K562 (cell line): ENCODE measurements around the gene FAM228A. TPM values are rescaled to one million over a fixed set of nuclear protein-coding genes. Genes with fewer than 3 reads are reported as not detected.

ENCODE experiments used
- ATAC-seq: fragments of 200-7000 bp; cut with Tn5 transposase; 3 replicates; pipeline ENCODE4 v1.9.1; 2020; ENCODE audit warnings: moderate library complexity
- BruUV-seq: library from RNA; stranded (reverse); fragments of 400-500 nt; replicated peaks from 2 replicates; lab custom pipeline; 2021; lab: Mats Ljungman, UMichigan
- CTCF ChIA-PET: fragments of 300-600 bp; formaldehyde crosslinking; extraction: SDS; loops from one replicate; lab custom pipeline; 2021; ENCODE audit warnings: low intra/inter-chr PET ratio; lab: Yijun Ruan, JAX
- POLR2A ChIA-PET: fragments of 300-600, 350-650 bp; sonication (Branson Sonifier 250); formaldehyde crosslinking; extraction: SDS; loops from one replicate; lab custom pipeline; 2021; ENCODE audit warnings: antibody characterized with exemption, inconsistent platforms; lab: Yijun Ruan, JAX
- DNase-seq, 4 experiments: peaks; one replicate each; pipeline versions ENCODE4 v3.0.0 to v3.0.0-alpha.2; 2011 to 2018; ENCODE audit warnings: low spot score in 3 of 4, mixed read lengths in 3 of 4; ENCODE audit errors: extremely low read depth in 1 of 4
- FAIRE-seq: peaks from 2 replicates; lab custom pipeline; 2011; peaks lifted over from hg19 to GRCh38; lab: Jason Lieb, UNC
- H2AFZ ChIP-seq: 2 replicates; pipeline ENCODE4 v1.6.0; 2011; ENCODE audit warnings: low read depth, low read length, control low read depth, inconsistent platforms
- H3K27ac ChIP-seq: fragments of 200-600 bp; 3 replicates; pipeline ENCODE4 v1.8.0; 2011; ENCODE audit warnings: low read depth, mild to moderate bottlenecking, control low read depth, inconsistent platforms, low read length, moderate library complexity, mixed read lengths; ENCODE audit errors: extremely low read depth
- H3K27me3 ChIP-seq, 2 experiments: fragments of 300-600 bp in 1 of 2; 2 replicates in 1 of 2; 3 replicates in 1 of 2; pipeline versions ENCODE4 v1.6.0 to v1.8.0; 2011; ENCODE audit warnings: inconsistent platforms in 2 of 2, low read length in 2 of 2, mild to moderate bottlenecking in 1 of 2, mixed read lengths in 1 of 2, moderate library complexity in 1 of 2; ENCODE audit not compliant: control insufficient read depth in 2 of 2, insufficient read depth in 2 of 2
- H3K36me3 ChIP-seq: fragments of 300-600 bp; 3 replicates; pipeline ENCODE4 v1.8.0; 2011; ENCODE audit warnings: mild to moderate bottlenecking, low read length, inconsistent platforms; ENCODE audit not compliant: control insufficient read depth, insufficient read depth
- H3K4me1 ChIP-seq, 2 experiments: fragments of 200-600 bp in 1 of 2; replicated peaks in 1 of 2; 2 replicates in 1 of 2; 3 replicates in 1 of 2; pipeline versions ENCODE4 v1.5.1 to v1.8.0; 2011; ENCODE audit warnings: inconsistent platforms in 2 of 2, low read length in 2 of 2, mild to moderate bottlenecking in 1 of 2, mixed read lengths in 1 of 2, moderate library complexity in 1 of 2; ENCODE audit not compliant: control insufficient read depth in 2 of 2, insufficient read depth in 2 of 2
- H3K4me2 ChIP-seq: 2 replicates; pipeline ENCODE4 v1.6.1; 2011; ENCODE audit warnings: low read length, control low read depth, inconsistent platforms, mixed read lengths; ENCODE audit not compliant: insufficient read depth
- H3K4me3 ChIP-seq: fragments of 200-600 bp; sonication (generic), shearing (Covaris generic); 2 replicates; pipeline ENCODE4 v1.5.1; 2016; ENCODE audit warnings: control low read depth, inconsistent platforms
- H3K79me2 ChIP-seq: fragments of 200-600 bp; 3 replicates; pipeline ENCODE4 v1.8.0; 2011; ENCODE audit warnings: low read length, inconsistent platforms; ENCODE audit not compliant: control insufficient read depth, insufficient read depth
- H3K9ac ChIP-seq, 2 experiments: 2 replicates each; pipeline versions ENCODE4 v1.6.0 to v1.6.1; 2011; ENCODE audit warnings: low read depth in 2 of 2, low read length in 2 of 2, control low read depth in 1 of 2, inconsistent platforms in 1 of 2, mild to moderate bottlenecking in 1 of 2, mixed read lengths in 1 of 2; ENCODE audit not compliant: insufficient read depth in 1 of 2
- H3K9me1 ChIP-seq: one replicate; pipeline ENCODE4 v1.6.0; 2011; ENCODE audit warnings: inconsistent platforms, mild to moderate bottlenecking, low read length, moderate library complexity; ENCODE audit not compliant: control insufficient read depth, insufficient read depth
- H3K9me3 ChIP-seq: replicated peaks from 2 replicates; pipeline ENCODE4 v1.5.1; 2011; ENCODE audit warnings: low read depth, low read length, inconsistent platforms; ENCODE audit not compliant: control insufficient read depth, insufficient read depth
- H4K20me1 ChIP-seq: replicated peaks from 2 replicates; pipeline ENCODE4 v1.6.1; 2011; ENCODE audit warnings: low read length, inconsistent platforms, mixed read lengths; ENCODE audit not compliant: control insufficient read depth, insufficient read depth
- ETS1 ChIP-seq: conservative IDR thresholded peaks from 2 replicates; pipeline ENCODE4 v1.6.1; 2011; ENCODE audit warnings: low read depth, mild to moderate bottlenecking, low read length; ENCODE audit not compliant: control insufficient read depth
- GTF3C2 ChIP-seq: IDR thresholded peaks from 3 replicates; pipeline ENCODE4 v1.6.1; 2011; ENCODE audit warnings: borderline replicate concordance, mild to moderate bottlenecking, moderate library complexity; ENCODE audit not compliant: insufficient read length; ENCODE audit errors: extremely low read depth
- JUND ChIP-seq, 2 experiments: IDR thresholded peaks; 2 replicates in 1 of 2; 3 replicates in 1 of 2; pipeline ENCODE4 v1.6.1; 2011; ENCODE audit warnings: borderline replicate concordance in 2 of 2, low read depth in 2 of 2, low read length in 2 of 2, improper control_type of control experiment in 1 of 2, missing biosample characterization in 1 of 2, missing genetic modification characterization in 1 of 2, missing genetic modification reagents in 1 of 2
- RBM34 ChIP-seq: fragments of 200-400 bp; formaldehyde crosslinking; IDR thresholded peaks from 2 replicates; pipeline ENCODE4 v1.6.1; 2018; ENCODE audit warnings: low read length, borderline replicate concordance; ENCODE audit not compliant: insufficient read depth
- TRIM28 ChIP-seq: fragments of 450-650 bp; IDR thresholded peaks from 2 replicates; pipeline ENCODE4 v1.6.1; 2017
- ZKSCAN3 ChIP-seq: fragments of 250-450 bp; sonication (Bioruptor Pico); IDR thresholded peaks from 2 replicates; pipeline ENCODE4 v1.4.0; 2020
- ZNF24 ChIP-seq: fragments of 450-650 bp; IDR thresholded peaks from 2 replicates; pipeline ENCODE4 v1.6.1; 2016
- WGBS: fragments of 100-300 bp; shearing (Covaris generic); methylation state at CpG from one replicate; pipeline ENCODE4 v1.1.6; 2016; ENCODE audit warnings: low coverage, mixed read lengths; ENCODE audit not compliant: insufficient coverage; ENCODE audit errors: missing lambda C conversion rate; 5-methylcytosine and 5-hydroxymethylcytosine counted together
- in situ Hi-C: fragments of 300-500 bp; cut with MboI; formaldehyde crosslinking; loops from 4 replicates; pipeline ENCODE4 v1.15.0; 2018; ENCODE audit warnings: inconsistent platforms, mixed read lengths
- intact Hi-C: fragments of 100-400 bp; cut with micrococcal nuclease; formaldehyde crosslinking; loops from 2 replicates; pipeline ENCODE4 v1.14.2; 2022
- polyA plus RNA-seq, 8 experiments: library from polyadenylated mRNA; depleted of rRNA in 4 of 8; stranded (reverse) in 5 of 8; unstranded in 3 of 8; fragments of >200 nt; fragmentation: Nextera tagmentation in 2 of 8; fragmentation: Illumina TruSeq in 1 of 8; extraction: Ambion mirVana in 2 of 8; extraction: Trizol in 1 of 8; gene quantifications; 2 replicates each; pipeline versions ENCODE4 v1.2.1 to v1.2.3, GENCODE V29; 2011 to 2014; ENCODE audit warnings: inconsistent platforms in 1 of 8, missing spikeins in 1 of 8
- total RNA-seq, 7 experiments: library from RNA; depleted of rRNA in 6 of 7; stranded (reverse); fragments of >200 nt in 6 of 7; fragmentation: Illumina TruSeq in 2 of 7; extraction: Trizol in 2 of 7; gene quantifications; 2 replicates each; pipeline versions ENCODE4 v1.2.1 to v1.2.3, GENCODE V29; 2011 to 2021; ENCODE audit warnings: low replicate concordance in 1 of 7

The FAM228A gene
- total and polyA plus RNA-seq, 9 of the 15 experiments (the other 6 are each of a cell fraction or from before 2014, with no cell fraction given) = not detected

- Histone ChIP-seq H3K9me3 (no peaks in the 10 kb centered on the region), H3K9me1 (no peaks in the 10 kb centered on the region), H2AFZ (0 out of 2 replicates have a peak overlapping the region, but pooled peaks have one; percentile 2), H4K20me1 (no peaks in the 10 kb centered on the region), H3K36me3 (no peaks in the 10 kb centered on the region), H3K9ac (0 out of 4 replicates have a peak overlapping the region, but pooled peaks of 1 of the 2 experiments have one; percentile 13)
- no TSS peak for BruUV-seq
- 22% methylated on average over 9 of the region's 17 CpGs for WGBS
- intact Hi-C loops = no loop called here
- ATAC-seq = no peak
- TF ChIP-seq RBM34 (no peak), ZKSCAN3 (no peak), ZNF24 (no peak), TRIM28 (no peak), JUND (IDR thresholded peaks at IDR 0.05; ENCODE audit: borderline replicate concordance, low read depth, low read length) (no peak), JUND (tag; IDR thresholded peaks at IDR 0.05; ENCODE audit: borderline replicate concordance, low read depth, low read length) (no peak), GTF3C2 (no peak), ETS1 (no peak)
- TF ChIP-seq, all 486 proteins: peak for 0
- Histone ChIP-seq H3K4me3 (no peak overlapping the region), H3K4me2 (no peak overlapping the region), H3K27me3 (peaks cover 4 to 11% of the 10 kb centered on the region in 2 experiments; a peak in 4 of 5 replicates), H3K27ac (no peak overlapping the region), H3K79me2 (no peaks in the 10 kb centered on the region), H3K4me1 (peaks cover 0 to 7% of the 10 kb centered on the region in 2 experiments; a peak in 1 of 5 replicates)
- ChIA-PET POLR2A (interaction anchor here (0.7 kb wide), 1 partner anchor 67 kb away, joined by 3 read pairs; no protein-coding TSS in a partner anchor), CTCF (no interaction called here)
- in situ Hi-C loops = no loop called here
- FAIRE-seq = no peak
- no peak for DNase-seq
Measured at GRCh38 chr2:24175631-24176187, 856 bp downstream of the FAM228A start.
